K562 (cell line): ENCODE data around the gene ZC3H6. TPM values are rescaled to one million over a fixed set of nuclear protein-coding genes. Genes with fewer than 3 reads are reported as not detected.
A peak's percentile ranks its signal among the peaks of the same experiment; 100 is the strongest.

ENCODE experiments used
- ATAC-seq: fragments of 200-7000 bp; cut with Tn5 transposase; 3 replicates; pipeline ENCODE4 v1.9.1; 2020; ENCODE audit warnings: moderate library complexity
- BruUV-seq: library from RNA; stranded (reverse); fragments of 400-500 nt; replicated peaks from 2 replicates; lab custom pipeline; 2021; lab: Mats Ljungman, UMichigan
- CTCF ChIA-PET: fragments of 300-600 bp; formaldehyde crosslinking; extraction: SDS; loops from one replicate; lab custom pipeline; 2021; ENCODE audit warnings: low intra/inter-chr PET ratio; lab: Yijun Ruan, JAX
- POLR2A ChIA-PET: fragments of 300-600, 350-650 bp; sonication (Branson Sonifier 250); formaldehyde crosslinking; extraction: SDS; loops from one replicate; lab custom pipeline; 2021; ENCODE audit warnings: antibody characterized with exemption, inconsistent platforms; lab: Yijun Ruan, JAX
- DNase-seq, 4 experiments: peaks; one replicate each; pipeline versions ENCODE4 v3.0.0 to v3.0.0-alpha.2; 2011 to 2018; ENCODE audit warnings: low spot score in 3 of 4, mixed read lengths in 3 of 4; ENCODE audit errors: extremely low read depth in 1 of 4
- FAIRE-seq: peaks from 2 replicates; lab custom pipeline; 2011; peaks lifted over from hg19 to GRCh38; lab: Jason Lieb, UNC
- H2AFZ ChIP-seq: 2 replicates; pipeline ENCODE4 v1.6.0; 2011; ENCODE audit warnings: low read depth, low read length, control low read depth, inconsistent platforms
- H3K27ac ChIP-seq: fragments of 200-600 bp; 3 replicates; pipeline ENCODE4 v1.8.0; 2011; ENCODE audit warnings: low read depth, mild to moderate bottlenecking, control low read depth, inconsistent platforms, low read length, moderate library complexity, mixed read lengths; ENCODE audit errors: extremely low read depth
- H3K27me3 ChIP-seq, 2 experiments: fragments of 300-600 bp in 1 of 2; 2 replicates in 1 of 2; 3 replicates in 1 of 2; pipeline versions ENCODE4 v1.6.0 to v1.8.0; 2011; ENCODE audit warnings: inconsistent platforms in 2 of 2, low read length in 2 of 2, mild to moderate bottlenecking in 1 of 2, mixed read lengths in 1 of 2, moderate library complexity in 1 of 2; ENCODE audit not compliant: control insufficient read depth in 2 of 2, insufficient read depth in 2 of 2
- H3K36me3 ChIP-seq: fragments of 300-600 bp; 3 replicates; pipeline ENCODE4 v1.8.0; 2011; ENCODE audit warnings: mild to moderate bottlenecking, low read length, inconsistent platforms; ENCODE audit not compliant: control insufficient read depth, insufficient read depth
- H3K4me1 ChIP-seq, 2 experiments: fragments of 200-600 bp in 1 of 2; replicated peaks in 1 of 2; 2 replicates in 1 of 2; 3 replicates in 1 of 2; pipeline versions ENCODE4 v1.5.1 to v1.8.0; 2011; ENCODE audit warnings: inconsistent platforms in 2 of 2, low read length in 2 of 2, mild to moderate bottlenecking in 1 of 2, mixed read lengths in 1 of 2, moderate library complexity in 1 of 2; ENCODE audit not compliant: control insufficient read depth in 2 of 2, insufficient read depth in 2 of 2
- H3K4me2 ChIP-seq: 2 replicates; pipeline ENCODE4 v1.6.1; 2011; ENCODE audit warnings: low read length, control low read depth, inconsistent platforms, mixed read lengths; ENCODE audit not compliant: insufficient read depth
- H3K4me3 ChIP-seq: fragments of 200-600 bp; sonication (generic), shearing (Covaris generic); 2 replicates; pipeline ENCODE4 v1.5.1; 2016; ENCODE audit warnings: control low read depth, inconsistent platforms
- H3K79me2 ChIP-seq: fragments of 200-600 bp; 3 replicates; pipeline ENCODE4 v1.8.0; 2011; ENCODE audit warnings: low read length, inconsistent platforms; ENCODE audit not compliant: control insufficient read depth, insufficient read depth
- H3K9ac ChIP-seq, 2 experiments: 2 replicates each; pipeline versions ENCODE4 v1.6.0 to v1.6.1; 2011; ENCODE audit warnings: low read depth in 2 of 2, low read length in 2 of 2, control low read depth in 1 of 2, inconsistent platforms in 1 of 2, mild to moderate bottlenecking in 1 of 2, mixed read lengths in 1 of 2; ENCODE audit not compliant: insufficient read depth in 1 of 2
- H3K9me1 ChIP-seq: one replicate; pipeline ENCODE4 v1.6.0; 2011; ENCODE audit warnings: inconsistent platforms, mild to moderate bottlenecking, low read length, moderate library complexity; ENCODE audit not compliant: control insufficient read depth, insufficient read depth
- H3K9me3 ChIP-seq: replicated peaks from 2 replicates; pipeline ENCODE4 v1.5.1; 2011; ENCODE audit warnings: low read depth, low read length, inconsistent platforms; ENCODE audit not compliant: control insufficient read depth, insufficient read depth
- H4K20me1 ChIP-seq: replicated peaks from 2 replicates; pipeline ENCODE4 v1.6.1; 2011; ENCODE audit warnings: low read length, inconsistent platforms, mixed read lengths; ENCODE audit not compliant: control insufficient read depth, insufficient read depth
- COPS2 ChIP-seq: fragments of 450-650 bp; conservative IDR thresholded peaks from 2 replicates; pipeline ENCODE4 v1.6.1; 2016; ENCODE audit warnings: mild to moderate bottlenecking, moderate library complexity
- HDAC2 ChIP-seq: fragments of 450-650 bp; IDR thresholded peaks from 2 replicates; pipeline ENCODE4 v1.6.1; 2016; ENCODE audit warnings: mild to moderate bottlenecking
- HNRNPLL ChIP-seq: fragments of 200-400 bp; formaldehyde crosslinking; IDR thresholded peaks from 2 replicates; pipeline ENCODE4 v1.6.1; 2017; ENCODE audit warnings: low read length, low read depth, mild to moderate bottlenecking; ENCODE audit not compliant: poor library complexity, severe bottlenecking
- KDM2B ChIP-seq: fragments of 250-450 bp; sonication (Bioruptor Pico); IDR thresholded peaks from 2 replicates; pipeline ENCODE4 v1.8.0; 2021; ENCODE audit warnings: mild to moderate bottlenecking, moderate library complexity
- MCM2 ChIP-seq: fragments of 450-650 bp; IDR thresholded peaks from 2 replicates; pipeline ENCODE4 v1.6.1; 2017; ENCODE audit warnings: low read depth, mild to moderate bottlenecking
- SMAD3 ChIP-seq: fragments of 450-650 bp; formaldehyde crosslinking; conservative IDR thresholded peaks from 2 replicates; pipeline ENCODE4 v1.4.0; 2020; ENCODE audit warnings: mild to moderate bottlenecking
- ZFP36 ChIP-seq: fragments of 150-350 bp; IDR thresholded peaks from 2 replicates; pipeline ENCODE4 v1.6.1; 2018; ENCODE audit warnings: low read length, low read depth; ENCODE audit not compliant: partially characterized antibody
- ZNF174 ChIP-seq: fragments of 250-450 bp; sonication (Bioruptor Pico); IDR thresholded peaks from 2 replicates; pipeline ENCODE4 v1.4.0; 2020; ENCODE audit warnings: mild to moderate bottlenecking
- WGBS: fragments of 100-300 bp; shearing (Covaris generic); methylation state at CpG from one replicate; pipeline ENCODE4 v1.1.6; 2016; ENCODE audit warnings: low coverage, mixed read lengths; ENCODE audit not compliant: insufficient coverage; ENCODE audit errors: missing lambda C conversion rate; 5-methylcytosine and 5-hydroxymethylcytosine counted together
- in situ Hi-C: fragments of 300-500 bp; cut with MboI; formaldehyde crosslinking; loops from 4 replicates; pipeline ENCODE4 v1.15.0; 2018; ENCODE audit warnings: inconsistent platforms, mixed read lengths
- intact Hi-C: fragments of 100-400 bp; cut with micrococcal nuclease; formaldehyde crosslinking; loops from 2 replicates; pipeline ENCODE4 v1.14.2; 2022
- polyA plus RNA-seq, 8 experiments: library from polyadenylated mRNA; depleted of rRNA in 4 of 8; stranded (reverse) in 5 of 8; unstranded in 3 of 8; fragments of >200 nt; fragmentation: Nextera tagmentation in 2 of 8; fragmentation: Illumina TruSeq in 1 of 8; extraction: Ambion mirVana in 2 of 8; extraction: Trizol in 1 of 8; gene quantifications; 2 replicates each; pipeline versions ENCODE4 v1.2.1 to v1.2.3, GENCODE V29; 2011 to 2014; ENCODE audit warnings: inconsistent platforms in 1 of 8, missing spikeins in 1 of 8
- total RNA-seq, 7 experiments: library from RNA; depleted of rRNA in 6 of 7; stranded (reverse); fragments of >200 nt in 6 of 7; fragmentation: Illumina TruSeq in 2 of 7; extraction: Trizol in 2 of 7; gene quantifications; 2 replicates each; pipeline versions ENCODE4 v1.2.1 to v1.2.3, GENCODE V29; 2011 to 2021; ENCODE audit warnings: low replicate concordance in 1 of 7
- TF ChIP-seq, protein P1 (sequence below): sonication (generic); formaldehyde crosslinking; IDR thresholded peaks from 2 replicates; pipeline ENCODE4 v1.8.1; 2023; ENCODE audit warnings: mild to moderate bottlenecking, missing genetic modification reagents
- TF ChIP-seq, protein P2 (sequence below): fragments of 250-450 bp; sonication (Bioruptor Pico); IDR thresholded peaks from 2 replicates; pipeline ENCODE4 v1.8.0; 2022; ENCODE audit warnings: inconsistent platforms
- TF ChIP-seq, protein P3 (sequence below), 2 experiments: fragments of 450-650 bp in 1 of 2; IDR thresholded peaks; 2 replicates each; pipeline ENCODE4 v1.6.1; 2011 to 2017; ENCODE audit warnings: low read depth in 2 of 2, antibody characterized with exemption in 1 of 2, borderline replicate concordance in 1 of 2, low read length in 1 of 2, mild to moderate bottlenecking in 1 of 2, mixed read lengths in 1 of 2; ENCODE audit not compliant: control insufficient read depth in 1 of 2

Gene ZC3H6
- total and polyA plus RNA-seq, 9 of the 15 experiments (the other 6 are each of a cell fraction or from before 2014, with no cell fraction given): 0.45 to 1.9 (median 1.5) TPM

DNA sequence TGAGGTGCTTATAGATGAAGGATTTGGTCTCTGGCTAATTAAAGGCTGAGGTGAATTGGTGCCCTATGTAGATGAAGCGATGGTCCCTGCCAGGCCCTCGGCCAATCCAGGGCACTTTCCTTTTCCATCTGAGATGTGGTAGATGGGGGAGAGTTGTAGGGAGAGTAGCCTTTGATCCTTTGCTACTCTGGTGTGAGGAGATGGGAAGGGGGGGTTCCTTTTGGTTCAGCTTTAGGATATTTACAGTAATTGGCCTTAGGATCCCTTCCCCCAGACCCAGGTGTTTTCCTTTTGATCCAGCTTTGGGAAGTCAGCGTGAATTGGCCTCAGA, 15.1 kb upstream of the ZC3H6 start:
- H3K9me1 ChIP-seq: no peaks in the 10 kb centered on the region
- peaks cover 5% of the 10 kb centered on the region; the same call in 1 of the 2 replicates for H3K9me3 ChIP-seq
- in situ Hi-C loops (loop anchor here (25.0 kb wide), 1 partner anchor 227 kb away; the partner anchor contains the start of gene TTL), intact Hi-C loops (no loop called here)
- DNase-seq: no peak
- peak overlapping the region; percentile 95 for H2AFZ ChIP-seq
- BruUV-seq: no TSS peak
- no peaks in the 10 kb centered on the region for H3K36me3 ChIP-seq
- FAIRE-seq: no peak
- H3K4me1 ChIP-seq: peaks cover 2 to 17% of the 10 kb centered on the region in 2 experiments
- 93% methylated on average over 3 of the region's 3 CpGs for WGBS
- no peak for ATAC-seq
- no peaks in the 10 kb centered on the region for H3K79me2 ChIP-seq
- no peak overlapping the region for H3K27ac ChIP-seq
- H3K27me3 ChIP-seq: no peaks in the 10 kb centered on the region
- H3K4me2 ChIP-seq: no peak overlapping the region
- CTCF ChIA-PET: interaction anchor here (0.5 kb wide), 1 partner anchor 680 kb away, joined by 3 read pairs; no protein-coding TSS in a partner anchor
- H3K9ac ChIP-seq: no peak overlapping the region
- H4K20me1 ChIP-seq: no peaks in the 10 kb centered on the region
- POLR2A ChIA-PET: interaction anchor here (0.7 to 1.2 kb wide), 3 partner anchors 12 to 405 kb away, joined by 3 to 5 read pairs (median 4); no protein-coding TSS in a partner anchor
- H3K4me3 ChIP-seq: no peak overlapping the region
- TF ChIP-seq SMAD3 (CRISPR knock-in tag) (no peak), HDAC2 (no peak), ZNF174 (CRISPR knock-in tag) (no peak), ZFP36 (no peak), COPS2 (no peak), KDM2B (CRISPR knock-in tag) (no peak), HNRNPLL (no peak), MCM2 (no peak)
- TF ChIP-seq, protein P1, sequence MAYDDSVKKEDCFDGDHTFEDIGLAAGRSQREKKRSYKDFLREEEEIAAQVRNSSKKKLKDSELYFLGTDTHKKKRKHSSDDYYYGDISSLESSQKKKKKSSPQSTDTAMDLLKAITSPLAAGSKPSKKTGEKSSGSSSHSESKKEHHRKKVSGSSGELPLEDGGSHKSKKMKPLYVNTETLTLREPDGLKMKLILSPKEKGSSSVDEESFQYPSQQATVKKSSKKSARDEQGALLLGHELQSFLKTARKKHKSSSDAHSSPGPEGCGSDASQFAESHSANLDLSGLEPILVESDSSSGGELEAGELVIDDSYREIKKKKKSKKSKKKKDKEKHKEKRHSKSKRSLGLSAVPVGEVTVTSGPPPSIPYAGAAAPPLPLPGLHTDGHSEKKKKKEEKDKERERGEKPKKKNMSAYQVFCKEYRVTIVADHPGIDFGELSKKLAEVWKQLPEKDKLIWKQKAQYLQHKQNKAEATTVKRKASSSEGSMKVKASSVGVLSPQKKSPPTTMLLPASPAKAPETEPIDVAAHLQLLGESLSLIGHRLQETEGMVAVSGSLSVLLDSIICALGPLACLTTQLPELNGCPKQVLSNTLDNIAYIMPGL: no peak
- TF ChIP-seq, protein P2, sequence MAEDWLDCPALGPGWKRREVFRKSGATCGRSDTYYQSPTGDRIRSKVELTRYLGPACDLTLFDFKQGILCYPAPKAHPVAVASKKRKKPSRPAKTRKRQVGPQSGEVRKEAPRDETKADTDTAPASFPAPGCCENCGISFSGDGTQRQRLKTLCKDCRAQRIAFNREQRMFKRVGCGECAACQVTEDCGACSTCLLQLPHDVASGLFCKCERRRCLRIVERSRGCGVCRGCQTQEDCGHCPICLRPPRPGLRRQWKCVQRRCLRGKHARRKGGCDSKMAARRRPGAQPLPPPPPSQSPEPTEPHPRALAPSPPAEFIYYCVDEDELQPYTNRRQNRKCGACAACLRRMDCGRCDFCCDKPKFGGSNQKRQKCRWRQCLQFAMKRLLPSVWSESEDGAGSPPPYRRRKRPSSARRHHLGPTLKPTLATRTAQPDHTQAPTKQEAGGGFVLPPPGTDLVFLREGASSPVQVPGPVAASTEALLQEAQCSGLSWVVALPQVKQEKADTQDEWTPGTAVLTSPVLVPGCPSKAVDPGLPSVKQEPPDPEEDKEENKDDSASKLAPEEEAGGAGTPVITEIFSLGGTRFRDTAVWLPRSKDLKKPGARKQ (CRISPR knock-in tag): no peak
- TF ChIP-seq, protein P3, sequence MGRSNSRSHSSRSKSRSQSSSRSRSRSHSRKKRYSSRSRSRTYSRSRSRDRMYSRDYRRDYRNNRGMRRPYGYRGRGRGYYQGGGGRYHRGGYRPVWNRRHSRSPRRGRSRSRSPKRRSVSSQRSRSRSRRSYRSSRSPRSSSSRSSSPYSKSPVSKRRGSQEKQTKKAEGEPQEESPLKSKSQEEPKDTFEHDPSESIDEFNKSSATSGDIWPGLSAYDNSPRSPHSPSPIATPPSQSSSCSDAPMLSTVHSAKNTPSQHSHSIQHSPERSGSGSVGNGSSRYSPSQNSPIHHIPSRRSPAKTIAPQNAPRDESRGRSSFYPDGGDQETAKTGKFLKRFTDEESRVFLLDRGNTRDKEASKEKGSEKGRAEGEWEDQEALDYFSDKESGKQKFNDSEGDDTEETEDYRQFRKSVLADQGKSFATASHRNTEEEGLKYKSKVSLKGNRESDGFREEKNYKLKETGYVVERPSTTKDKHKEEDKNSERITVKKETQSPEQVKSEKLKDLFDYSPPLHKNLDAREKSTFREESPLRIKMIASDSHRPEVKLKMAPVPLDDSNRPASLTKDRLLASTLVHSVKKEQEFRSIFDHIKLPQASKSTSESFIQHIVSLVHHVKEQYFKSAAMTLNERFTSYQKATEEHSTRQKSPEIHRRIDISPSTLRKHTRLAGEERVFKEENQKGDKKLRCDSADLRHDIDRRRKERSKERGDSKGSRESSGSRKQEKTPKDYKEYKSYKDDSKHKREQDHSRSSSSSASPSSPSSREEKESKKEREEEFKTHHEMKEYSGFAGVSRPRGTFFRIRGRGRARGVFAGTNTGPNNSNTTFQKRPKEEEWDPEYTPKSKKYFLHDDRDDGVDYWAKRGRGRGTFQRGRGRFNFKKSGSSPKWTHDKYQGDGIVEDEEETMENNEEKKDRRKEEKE (IDR thresholded peaks at IDR 0.05; ENCODE audit: borderline replicate concordance in 1 of 2, control insufficient read depth in 1 of 2, low read depth in 2 of 2, low read length in 1 of 2): no peak
